ENCODE results near the gene NALCN. TPM values are rescaled to one million over a fixed set of nuclear protein-coding genes. Genes with fewer than 3 reads are reported as not detected.

NALCN gene
- total RNA-seq, 3 donors from 2014 or later: 0.10 to 1.4 (median 0.12) TPM

DNA sequence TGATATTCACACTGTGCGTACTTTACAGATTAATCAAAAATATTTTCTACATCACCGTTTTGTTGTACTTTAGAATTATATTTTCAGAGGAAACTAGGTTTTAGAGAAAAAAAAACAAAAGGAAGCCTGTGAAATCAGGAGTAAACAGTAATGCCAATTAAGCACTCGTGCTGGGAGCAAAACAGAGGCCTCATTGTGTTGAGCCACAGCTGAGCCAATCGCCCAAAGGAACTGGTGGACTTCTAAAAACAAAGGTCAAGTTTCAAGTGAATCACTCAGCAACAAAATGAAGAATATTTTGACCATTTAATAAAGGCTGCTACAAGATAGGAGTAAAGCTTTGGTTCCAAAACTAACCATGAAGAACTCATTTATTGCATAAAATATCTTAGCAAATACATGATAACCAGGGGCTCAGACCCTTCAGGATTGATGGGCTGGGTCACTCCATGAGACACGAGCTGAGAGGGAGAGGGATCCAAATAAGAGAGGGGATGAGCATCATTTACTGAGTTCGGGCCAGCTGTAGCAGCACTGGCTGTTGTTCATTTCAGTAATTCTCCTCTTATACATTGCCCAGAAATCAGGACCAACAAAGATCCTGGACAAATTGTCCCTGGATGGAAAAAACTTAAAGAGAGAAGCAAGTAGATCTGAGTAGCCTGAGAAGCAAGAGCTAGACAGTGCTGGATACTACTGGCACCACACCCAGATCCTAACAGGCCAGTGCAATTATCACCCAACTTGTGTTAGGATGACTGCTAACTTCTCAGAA is 8.3 kb upstream of the NALCN start:
- no peaks in the 10 kb centered on the region for H3K36me3 ChIP-seq (ENCODE audit: low read depth)
- no peaks in the 10 kb centered on the region for H3K9me3 ChIP-seq
- no peak for ATAC-seq
- no peak overlapping the region for H3K4me3 ChIP-seq
- H3K4me1 ChIP-seq (ENCODE audit: low read depth): no peaks in the 10 kb centered on the region
- no peak for DNase-seq
- TF ChIP-seq, protein P1, sequence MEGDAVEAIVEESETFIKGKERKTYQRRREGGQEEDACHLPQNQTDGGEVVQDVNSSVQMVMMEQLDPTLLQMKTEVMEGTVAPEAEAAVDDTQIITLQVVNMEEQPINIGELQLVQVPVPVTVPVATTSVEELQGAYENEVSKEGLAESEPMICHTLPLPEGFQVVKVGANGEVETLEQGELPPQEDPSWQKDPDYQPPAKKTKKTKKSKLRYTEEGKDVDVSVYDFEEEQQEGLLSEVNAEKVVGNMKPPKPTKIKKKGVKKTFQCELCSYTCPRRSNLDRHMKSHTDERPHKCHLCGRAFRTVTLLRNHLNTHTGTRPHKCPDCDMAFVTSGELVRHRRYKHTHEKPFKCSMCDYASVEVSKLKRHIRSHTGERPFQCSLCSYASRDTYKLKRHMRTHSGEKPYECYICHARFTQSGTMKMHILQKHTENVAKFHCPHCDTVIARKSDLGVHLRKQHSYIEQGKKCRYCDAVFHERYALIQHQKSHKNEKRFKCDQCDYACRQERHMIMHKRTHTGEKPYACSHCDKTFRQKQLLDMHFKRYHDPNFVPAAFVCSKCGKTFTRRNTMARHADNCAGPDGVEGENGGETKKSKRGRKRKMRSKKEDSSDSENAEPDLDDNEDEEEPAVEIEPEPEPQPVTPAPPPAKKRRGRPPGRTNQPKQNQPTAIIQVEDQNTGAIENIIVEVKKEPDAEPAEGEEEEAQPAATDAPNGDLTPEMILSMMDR (IDR thresholded peaks at IDR 0.05): no peak
- intact Hi-C loops (cut with DNase I, micrococcal nuclease): no loop called here

DNA sequence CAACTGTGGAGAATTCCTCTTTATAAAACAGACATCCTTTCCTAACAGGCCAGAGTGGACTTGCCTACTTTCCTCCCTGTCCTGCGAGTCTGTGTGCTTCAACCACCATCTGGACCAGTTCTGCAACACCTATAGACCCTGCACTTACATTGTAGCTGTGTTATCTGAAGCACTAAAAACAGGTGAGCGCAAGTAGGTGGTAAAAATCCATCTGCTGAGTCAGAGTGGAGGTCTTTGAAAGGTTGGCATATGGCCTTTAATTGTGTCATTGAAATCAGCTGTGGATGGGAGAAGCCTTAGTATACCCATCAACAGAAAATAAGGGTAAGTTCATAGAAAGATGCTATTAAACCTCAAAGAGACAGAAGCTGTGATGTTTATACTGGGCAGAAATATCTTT is 7.6 kb upstream of the NALCN start:
- intact Hi-C loops (cut with DNase I, micrococcal nuclease): no loop called here
- no peaks in the 10 kb centered on the region for H3K9me3 ChIP-seq
- no peaks in the 10 kb centered on the region for H3K4me1 ChIP-seq (ENCODE audit: low read depth)
- TF ChIP-seq, protein P1 (IDR thresholded peaks at IDR 0.05): no peak
- H3K36me3 ChIP-seq (ENCODE audit: low read depth): no peaks in the 10 kb centered on the region
- DNase-seq: no peak
- no peak for ATAC-seq
- no peak overlapping the region for H3K4me3 ChIP-seq

DNA sequence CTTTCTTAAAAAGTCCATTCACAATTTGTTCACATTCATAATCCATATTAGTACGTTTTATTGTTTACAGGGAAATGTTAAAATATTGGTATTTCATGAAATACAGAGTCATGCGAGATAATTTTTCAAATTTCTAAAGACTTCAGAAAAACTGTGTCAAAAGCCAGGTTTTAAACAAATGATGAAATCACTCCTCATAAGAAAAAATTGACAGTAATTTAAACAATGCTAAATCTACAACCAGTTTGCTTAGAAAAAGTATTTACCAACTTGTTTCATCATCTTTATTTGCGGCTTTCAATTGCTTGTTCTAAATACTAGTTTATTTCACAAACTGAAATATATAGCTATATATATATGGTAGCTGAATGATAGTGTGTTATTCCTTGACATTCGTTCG is 1.2 kb upstream of the NALCN start:
- Histone ChIP-seq H3K4me3 (no peak overlapping the region), H3K4me1 (ENCODE audit: low read depth) (no peaks in the 10 kb centered on the region), H3K36me3 (ENCODE audit: low read depth) (no peaks in the 10 kb centered on the region), H3K9me3 (no peaks in the 10 kb centered on the region)
- no peak for DNase-seq
- intact Hi-C loops (cut with DNase I, micrococcal nuclease): no loop called here
- no peak for ATAC-seq
- TF ChIP-seq, protein P1 (IDR thresholded peaks at IDR 0.05): no peak

DNA sequence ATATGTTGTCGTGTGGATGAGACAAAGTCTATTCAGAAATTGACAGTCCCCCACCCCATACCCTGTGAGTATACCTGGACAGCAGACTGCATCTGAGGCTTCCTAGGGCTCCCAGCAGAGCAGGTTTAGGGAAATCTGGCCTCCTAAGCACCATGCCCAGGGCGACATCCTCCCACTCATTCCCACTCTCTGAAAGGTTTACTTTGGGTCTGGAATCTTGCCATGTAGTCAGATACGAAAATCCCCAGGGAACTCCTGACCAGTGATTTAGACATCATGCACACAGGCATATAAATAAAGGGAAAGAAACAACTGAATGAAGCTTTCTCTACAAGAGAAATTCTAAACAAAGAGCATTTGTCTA is 717 bp upstream of the NALCN start:
- H3K9me3 ChIP-seq: no peaks in the 10 kb centered on the region
- no peak for ATAC-seq
- TF ChIP-seq, protein P1 (IDR thresholded peaks at IDR 0.05): no peak
- intact Hi-C loops (cut with DNase I, micrococcal nuclease): no loop called here
- H3K4me3 ChIP-seq: no peak overlapping the region
- no peaks in the 10 kb centered on the region for H3K4me1 ChIP-seq (ENCODE audit: low read depth)
- no peak for DNase-seq
- H3K36me3 ChIP-seq (ENCODE audit: low read depth): no peaks in the 10 kb centered on the region

DNA sequence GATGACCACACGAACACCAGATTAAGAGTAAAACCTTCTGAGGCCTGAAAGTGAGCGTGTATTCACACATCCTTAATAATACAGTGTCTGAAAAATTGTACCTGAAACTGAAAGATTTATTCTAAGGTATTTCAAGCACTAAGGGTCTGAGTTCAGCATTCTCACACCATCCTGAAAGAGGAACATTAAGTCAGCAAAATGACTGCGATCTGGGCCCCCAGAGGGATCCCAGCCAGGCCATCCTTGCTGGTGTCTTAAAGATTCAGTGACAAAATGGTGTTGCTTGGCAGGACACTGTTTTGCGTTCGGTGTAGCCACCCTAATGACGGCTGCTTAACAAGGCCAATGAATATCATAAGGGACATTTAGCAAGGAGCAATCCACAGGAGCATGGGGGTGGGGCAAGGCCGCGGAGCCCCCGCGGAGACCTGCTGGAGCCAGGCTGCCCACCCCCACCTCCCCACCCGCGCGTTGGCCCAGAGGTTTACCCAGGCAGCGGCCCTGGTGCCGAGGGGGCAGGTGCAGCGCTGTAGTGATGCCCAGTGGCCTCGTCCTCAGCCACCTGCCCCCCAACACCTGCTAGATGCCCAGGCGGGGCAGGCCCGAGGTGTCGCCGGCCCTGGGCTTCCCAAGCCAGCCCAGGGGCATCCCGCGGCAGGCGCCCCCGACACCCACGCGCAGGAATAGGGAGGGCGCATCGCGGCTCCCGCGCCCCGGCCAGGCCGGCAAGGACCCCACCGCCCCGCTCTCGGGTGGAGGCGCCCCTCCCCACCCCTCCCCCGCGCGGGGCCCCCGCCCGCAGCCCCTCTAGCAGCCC is 742 bp downstream of the NALCN start:
- intact Hi-C loops (cut with DNase I, micrococcal nuclease): no loop called here
- H3K4me3 ChIP-seq: no peak overlapping the region
- ATAC-seq (no peak), DNase-seq (no peak)
- no peaks in the 10 kb centered on the region for H3K36me3 ChIP-seq (ENCODE audit: low read depth)
- no peaks in the 10 kb centered on the region for H3K4me1 ChIP-seq (ENCODE audit: low read depth)
- TF ChIP-seq, protein P1 (IDR thresholded peaks at IDR 0.05): no peak
- H3K9me3 ChIP-seq: no peaks in the 10 kb centered on the region
